ENCODE results near the gene NLGN3. TPM values are rescaled to one million over a fixed set of nuclear protein-coding genes. Genes with fewer than 3 reads are reported as not detected.

The NLGN3 gene
- total and polyA plus RNA-seq, 2 of the 8 experiments (the other 6 are each of a cell fraction or from before 2014, with no cell fraction given) = 12.0 to 14.8 TPM

DNA sequence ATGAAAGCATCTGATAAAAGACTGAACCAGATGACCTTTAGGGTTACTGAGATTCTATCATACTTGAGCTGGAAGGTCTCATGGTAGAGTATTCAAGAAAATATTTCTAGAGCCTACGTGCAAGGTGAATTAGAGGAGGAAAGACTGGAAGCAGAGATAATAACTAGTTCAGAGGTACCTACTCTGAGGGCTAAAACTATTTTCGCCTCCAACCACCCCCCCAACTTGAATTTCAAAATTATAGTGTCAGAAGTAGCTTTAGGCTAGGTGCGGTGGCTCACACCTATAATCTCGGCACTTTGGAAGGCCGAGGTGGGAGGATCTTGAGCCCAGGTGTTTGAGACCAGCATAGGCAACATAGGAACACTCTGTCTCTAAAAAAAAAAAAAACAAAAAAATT lies 30.9 kb downstream of the NLGN3 start:
- no peak overlapping the region for H4K5ac ChIP-seq (ENCODE audit: insufficient read length, low read depth, low read length)
- no peak for FAIRE-seq
- H3K4me1 ChIP-seq (replicated peaks in 1 of 4; ENCODE audit: control insufficient read depth in 3 of 4, insufficient read depth in 4 of 4, low read length in 3 of 4) = peaks cover 0 to 4% (median 3%) of the 10 kb centered on the region in 4 experiments; a peak in 4 of 7 replicates
- no peak overlapping the region for H2BK12ac ChIP-seq (ENCODE audit: low read depth, low read length)
- no peak overlapping the region for H3K4me3 ChIP-seq (ENCODE audit: extremely low read depth in 1 of 4, insufficient read depth in 2 of 4, low read depth in 3 of 4, low read length in 4 of 4)
- no peak overlapping the region for H3K56ac ChIP-seq (replicated peaks; ENCODE audit: insufficient read length, low read depth, low read length)
- no peaks in the 10 kb centered on the region for H3K79me1 ChIP-seq (ENCODE audit: low read depth, low read length)
- ChIA-PET POLR2A (ENCODE audit: partially characterized antibody) (no interaction called here), CTCF (ENCODE audit: partially characterized antibody) (interaction anchor here (0.6 kb wide), 1 partner anchor 134 kb away, joined by 3 read pairs; no protein-coding TSS in a partner anchor)
- no peak overlapping the region for H3K23ac ChIP-seq (ENCODE audit: insufficient read length)
- H3K4ac ChIP-seq (replicated peaks; ENCODE audit: insufficient read length, low read depth, low read length) = no peak overlapping the region
- H2BK20ac ChIP-seq (ENCODE audit: low read length) = no peak overlapping the region
- H2AFZ ChIP-seq (ENCODE audit: low read length) = no peak overlapping the region
- no peak overlapping the region for H2AK5ac ChIP-seq (ENCODE audit: low read depth, low read length)
- H4K8ac ChIP-seq (ENCODE audit: extremely low read depth, insufficient read depth, low read length) = no peak overlapping the region
- H2BK5ac ChIP-seq (ENCODE audit: low read depth, low read length) = no peak overlapping the region
- no peaks in the 10 kb centered on the region for H3K36me3 ChIP-seq (ENCODE audit: control insufficient read depth in 2 of 4, insufficient read depth in 4 of 4, low read length in 3 of 4)
- no peak overlapping the region for H2BK15ac ChIP-seq (ENCODE audit: low read length)
- H4K91ac ChIP-seq (replicated peaks; ENCODE audit: insufficient read length, low read length) = no peak overlapping the region
- no peak overlapping the region for H3K4me2 ChIP-seq (ENCODE audit: insufficient read depth in 1 of 2, low read depth in 2 of 2, low read length in 2 of 2)
- no peak overlapping the region for H3K27ac ChIP-seq (ENCODE audit: low read depth, low read length)
- no peaks in the 10 kb centered on the region for H3K27me3 ChIP-seq (replicated peaks in 1 of 4; ENCODE audit: control insufficient read depth in 3 of 4, extremely low read depth in 1 of 4, insufficient read depth in 3 of 4, low read length in 3 of 4)
- no peak overlapping the region for H3K9ac ChIP-seq (replicated peaks in 1 of 4; ENCODE audit: extremely low read depth in 1 of 4, low read depth in 3 of 4, low read length in 3 of 4)
- no peaks in the 10 kb centered on the region for H3K79me2 ChIP-seq (ENCODE audit: control insufficient read depth in 1 of 2, insufficient read depth in 2 of 2, low read length in 2 of 2)
- no peak overlapping the region for H3K18ac ChIP-seq (ENCODE audit: extremely low read depth, low read length)
- TF ChIP-seq TAF1 (IDR thresholded peaks at IDR 0.05; ENCODE audit: low read depth, low read length) (no peak), TBP (IDR thresholded peaks at IDR 0.05; ENCODE audit: low read depth, low read length) (no peak), FOSL1 (IDR thresholded peaks at IDR 0.05; ENCODE audit: insufficient read depth, low read depth, low read length) (no peak), SIN3A (conservative IDR thresholded peaks at IDR 0.05 in 1 of 2, IDR thresholded peaks at IDR 0.05 in 1 of 2; ENCODE audit: low read depth in 1 of 2, low read length in 2 of 2) (no peak)
- H3K14ac ChIP-seq (ENCODE audit: insufficient read length) = no peak overlapping the region
- no peaks in the 10 kb centered on the region for H4K20me1 ChIP-seq (replicated peaks in 1 of 2; ENCODE audit: control insufficient read depth in 1 of 2, insufficient read depth in 2 of 2, low read length in 2 of 2)
- H3K9me3 ChIP-seq (ENCODE audit: insufficient read depth in 2 of 2, low read depth in 1 of 2, low read length in 1 of 2) = no peaks in the 10 kb centered on the region
- no peak for DNase-seq (ENCODE audit: low read depth in 1 of 2, low spot score in 2 of 2)
- WGBS, 2 experiments (ENCODE audit: extremely low coverage in 1 of 2, insufficient coverage in 1 of 2, insufficient read length in 1 of 2, insufficient replicate concordance in 2 of 2, low coverage in 1 of 2, low lambda C conversion rate in 2 of 2, missing lambda C conversion rate in 1 of 2) = 95% methylated on average over 5 of the region's 5 CpGs; no CpG with 5 or more reads in 1 of the 2 experiments
- H3K23me2 ChIP-seq (ENCODE audit: low read depth, low read length) = no peaks in the 10 kb centered on the region; the same call in 1 of the 2 replicates
- H2BK120ac ChIP-seq (replicated peaks; ENCODE audit: low read depth, low read length) = no peak overlapping the region
